Measurements from ENCODE around the gene PRRC1.

The PRRC1 gene

GRCh38 chr5:127601601-127602000 lies 84.2 kb downstream of the PRRC1 start:
- H3K4me3 ChIP-seq (replicated peaks; ENCODE audit: low read depth, low read length): no peak overlapping the region
- DNase-seq (ENCODE audit: extremely low read depth, low read depth): no peak
- TF ChIP-seq CTCF (IDR thresholded peaks at IDR 0.05; ENCODE audit: low read depth, low read length, missing control alignments): no peak

- no peak for TF ChIP-seq CTCF (IDR thresholded peaks at IDR 0.05; ENCODE audit: low read depth, low read length, missing control alignments)
- no peak overlapping the region for H3K4me3 ChIP-seq (replicated peaks; ENCODE audit: low read depth, low read length)
Measured at GRCh38 chr5:127602481-127602880, 85.0 kb downstream of the PRRC1 start.

GRCh38 chr5:127602896-127603844 lies 85.7 kb downstream of the PRRC1 start:
- no peak for TF ChIP-seq CTCF (IDR thresholded peaks at IDR 0.05; ENCODE audit: low read depth, low read length, missing control alignments)
- no peak for DNase-seq (ENCODE audit: extremely low read depth, low read depth)
- no peak overlapping the region for H3K4me3 ChIP-seq (replicated peaks; ENCODE audit: low read depth, low read length)

More at GRCh38 chr5:127602481-127602880, 85.0 kb downstream of the PRRC1 start:
- no peak for DNase-seq (ENCODE audit: extremely low read depth, low read depth)

Measured in HFF-Myc (cell line).